IPS DF 6.9 (cell line): Measurements from ENCODE around the gene SGTA.

Experiments used
- DNase-seq: peaks from one replicate; pipeline ENCODE4 v3.0.0-alpha.2; 2013; ENCODE audit warnings: low read depth, low spot score
- H3K27ac ChIP-seq: one replicate; pipeline ENCODE4 v1.5.1; 2013; ENCODE audit warnings: low read length, control low read depth
- H3K27me3 ChIP-seq: 2 replicates; pipeline ENCODE4 v1.6.1; 2013; ENCODE audit warnings: mild to moderate bottlenecking, low read length; ENCODE audit not compliant: control insufficient read depth, insufficient read depth
- H3K36me3 ChIP-seq: 2 replicates; pipeline ENCODE4 v1.6.1; 2013; ENCODE audit warnings: low read length; ENCODE audit not compliant: control insufficient read depth, insufficient read depth
- H3K4me1 ChIP-seq: 2 replicates; pipeline ENCODE4 v1.6.1; 2013; ENCODE audit warnings: low read length; ENCODE audit not compliant: control insufficient read depth, insufficient read depth
- H3K4me3 ChIP-seq: 2 replicates; pipeline ENCODE4 v1.5.1; 2013; ENCODE audit warnings: mild to moderate bottlenecking, low read length
- H3K9me3 ChIP-seq: 2 replicates; pipeline ENCODE4 v1.6.1; 2013; ENCODE audit warnings: low read length, inconsistent platforms; ENCODE audit not compliant: control insufficient read depth, insufficient read depth
- WGBS: extraction: QIAGEN DNeasy Blood & Tissue Kit; methylation state at CpG from one replicate; pipeline ENCODE4 v1.1.7; 2013; ENCODE audit warnings: mixed read lengths, missing lambda C conversion rate; ENCODE audit not compliant: insufficient read length, insufficient coverage; 5-methylcytosine and 5-hydroxymethylcytosine counted together

SGTA gene

GRCh38 chr19:2779121-2779740 is 3.8 kb downstream of the SGTA start:
- Histone ChIP-seq H3K4me3 (no peak overlapping the region), H3K36me3 (0 out of 2 replicates have a peak, but pooled peaks cover 5% of the 10 kb centered on the region), H3K4me1 (no peaks in the 10 kb centered on the region), H3K27me3 (no peaks in the 10 kb centered on the region), H3K27ac (no peak overlapping the region), H3K9me3 (no peaks in the 10 kb centered on the region)
- DNase-seq, result no peak
- no CpG with 5 or more reads among the region's 14 CpGs for WGBS

- no peaks in the 10 kb centered on the region for H3K4me1 ChIP-seq
- no peak for DNase-seq
- H3K27ac ChIP-seq, result no peak overlapping the region
- H3K9me3 ChIP-seq, result no peaks in the 10 kb centered on the region
- 0 out of 2 replicates have a peak, but pooled peaks cover 5% of the 10 kb centered on the region for H3K36me3 ChIP-seq
- WGBS, result no CpG with 5 or more reads among the region's 19 CpGs
- H3K27me3 ChIP-seq, result no peaks in the 10 kb centered on the region
- H3K4me3 ChIP-seq, result no peak overlapping the region
Observed at GRCh38 chr19:2777952-2778683, 5.0 kb downstream of the SGTA start.

GRCh38 chr19:2775556-2776430 is 7.3 kb downstream of the SGTA start:
- Histone ChIP-seq H3K4me1 (no peaks in the 10 kb centered on the region), H3K27me3 (no peaks in the 10 kb centered on the region), H3K27ac (no peak overlapping the region), H3K36me3 (peaks cover 8% of the 10 kb centered on the region; the same call in 1 of the 2 replicates), H3K4me3 (no peak overlapping the region), H3K9me3 (no peaks in the 10 kb centered on the region)
- DNase-seq, result no peak
- WGBS, result no CpG with 5 or more reads among the region's 29 CpGs

GRCh38 chr19:2774953-2775555 is 8.0 kb downstream of the SGTA start:
- Histone ChIP-seq H3K4me3 (no peak overlapping the region), H3K4me1 (no peaks in the 10 kb centered on the region), H3K36me3 (peaks cover 8% of the 10 kb centered on the region; the same call in 1 of the 2 replicates), H3K27me3 (no peaks in the 10 kb centered on the region), H3K9me3 (no peaks in the 10 kb centered on the region), H3K27ac (no peak overlapping the region)
- no peak for DNase-seq
- no CpG with 5 or more reads among the region's 24 CpGs for WGBS

- peaks cover 7% of the 10 kb centered on the region; the same call in 1 of the 2 replicates for H3K36me3 ChIP-seq
- H3K4me3 ChIP-seq, result no peak overlapping the region
- no CpG with 5 or more reads among the region's 32 CpGs for WGBS
Observed at GRCh38 chr19:2774083-2774679, 8.9 kb downstream of the SGTA start.

GRCh38 chr19:2771786-2772674 is 11.0 kb downstream of the SGTA start:
- H3K27me3 ChIP-seq, result no peaks in the 10 kb centered on the region
- H3K36me3 ChIP-seq, result peaks cover 17% of the 10 kb centered on the region
- no peaks in the 10 kb centered on the region for H3K4me1 ChIP-seq
- no CpG with 5 or more reads among the region's 29 CpGs for WGBS
- no peak overlapping the region for H3K4me3 ChIP-seq
- no peaks in the 10 kb centered on the region for H3K9me3 ChIP-seq
- H3K27ac ChIP-seq, result no peak overlapping the region
- no peak for DNase-seq

More at GRCh38 chr19:2774083-2774679, 8.9 kb downstream of the SGTA start:
- H3K27me3 ChIP-seq, result no peaks in the 10 kb centered on the region
- no peak for DNase-seq
- no peaks in the 10 kb centered on the region for H3K4me1 ChIP-seq
- no peaks in the 10 kb centered on the region for H3K9me3 ChIP-seq
- H3K27ac ChIP-seq, result no peak overlapping the region

GRCh38 chr19:2770055-2771013 is 12.7 kb downstream of the SGTA start:
- Histone ChIP-seq H3K27ac (no peak overlapping the region), H3K36me3 (peaks cover 17% of the 10 kb centered on the region), H3K27me3 (no peaks in the 10 kb centered on the region), H3K9me3 (no peaks in the 10 kb centered on the region), H3K4me1 (no peaks in the 10 kb centered on the region), H3K4me3 (no peak overlapping the region)
- no CpG with 5 or more reads among the region's 40 CpGs for WGBS
- no peak for DNase-seq

- H3K27ac ChIP-seq, result no peak overlapping the region
- no peaks in the 10 kb centered on the region for H3K9me3 ChIP-seq
- no CpG with 5 or more reads among the region's 8 CpGs for WGBS
- no peaks in the 10 kb centered on the region for H3K4me1 ChIP-seq
- no peak for DNase-seq
- peaks cover 17% of the 10 kb centered on the region for H3K36me3 ChIP-seq
- no peak overlapping the region for H3K4me3 ChIP-seq
- no peaks in the 10 kb centered on the region for H3K27me3 ChIP-seq
Observed at GRCh38 chr19:2769218-2769617, 13.9 kb downstream of the SGTA start.
